Muscle layer of colon (tissue), 2 donors: ENCODE measurements around the gene CMSS1.

Experiments used
- H3K27ac ChIP-seq: one replicate; pipeline ENCODE4 v1.7.0; 2013; ENCODE audit warnings: low read depth, mild to moderate bottlenecking, low read length, moderate library complexity
- H3K27me3 ChIP-seq, 2 donors: one replicate each; pipeline ENCODE4 v1.7.0; 2013; ENCODE audit warnings: low read length in 2 of 2, mild to moderate bottlenecking in 2 of 2; ENCODE audit not compliant: insufficient read depth in 2 of 2, control insufficient read depth in 1 of 2
- H3K36me3 ChIP-seq: one replicate; pipeline ENCODE4 v1.7.0; 2013; ENCODE audit warnings: mild to moderate bottlenecking, low read length; ENCODE audit not compliant: insufficient read depth
- H3K4me1 ChIP-seq: one replicate; pipeline ENCODE4 v1.7.0; 2013; ENCODE audit warnings: mild to moderate bottlenecking, low read length; ENCODE audit not compliant: insufficient read depth
- H3K4me3 ChIP-seq, 2 donors: one replicate each; pipeline ENCODE4 v1.7.0; 2013; ENCODE audit warnings: low read length in 2 of 2, low read depth in 1 of 2, mild to moderate bottlenecking in 1 of 2, moderate library complexity in 1 of 2
- H3K9ac ChIP-seq: one replicate; pipeline ENCODE4 v1.7.0; 2013; ENCODE audit warnings: low read length
- H3K9me3 ChIP-seq: one replicate; pipeline ENCODE4 v1.7.0; 2013; ENCODE audit warnings: mild to moderate bottlenecking, low read length
- donor health status: abdominal sarcoma.
- donor health status: Adenocarcinoma of cecum.

CMSS1 gene

GRCh38 chr3:100171211-100171914, 353.7 kb downstream of the CMSS1 start:
- Histone ChIP-seq H3K27ac (no peak overlapping the region), H3K36me3 (no peaks in the 10 kb centered on the region), H3K27me3 (no peaks in the 10 kb centered on the region), H3K9ac (no peak overlapping the region), H3K4me3 (no peak overlapping the region), H3K9me3 (no peaks in the 10 kb centered on the region), H3K4me1 (no peaks in the 10 kb centered on the region)

GRCh38 chr3:100173961-100174360, 356.3 kb downstream of the CMSS1 start:
- H3K36me3 ChIP-seq, result no peaks in the 10 kb centered on the region
- no peaks in the 10 kb centered on the region for H3K27me3 ChIP-seq
- H3K4me3 ChIP-seq, result no peak overlapping the region
- H3K4me1 ChIP-seq, result no peaks in the 10 kb centered on the region
- no peak overlapping the region for H3K27ac ChIP-seq
- no peaks in the 10 kb centered on the region for H3K9me3 ChIP-seq
- no peak overlapping the region for H3K9ac ChIP-seq

- Histone ChIP-seq H3K9ac (no peak overlapping the region), H3K36me3 (no peaks in the 10 kb centered on the region), H3K27me3 (no peaks in the 10 kb centered on the region), H3K27ac (no peak overlapping the region), H3K9me3 (no peaks in the 10 kb centered on the region), H3K4me1 (no peaks in the 10 kb centered on the region), H3K4me3 (no peak overlapping the region)
Measured at GRCh38 chr3:100175637-100176280, 358.1 kb downstream of the CMSS1 start.

- no peaks in the 10 kb centered on the region for H3K4me1 ChIP-seq
- no peak overlapping the region for H3K4me3 ChIP-seq
- no peaks in the 10 kb centered on the region for H3K27me3 ChIP-seq
- no peak overlapping the region for H3K9ac ChIP-seq
- no peaks in the 10 kb centered on the region for H3K36me3 ChIP-seq
- H3K9me3 ChIP-seq, result no peaks in the 10 kb centered on the region
- H3K27ac ChIP-seq, result no peak overlapping the region
Measured at GRCh38 chr3:100179692-100180349, 362.2 kb downstream of the CMSS1 start.

- H3K27ac ChIP-seq, result no peak overlapping the region
- no peaks in the 10 kb centered on the region for H3K36me3 ChIP-seq
- no peak overlapping the region for H3K4me3 ChIP-seq
- no peaks in the 10 kb centered on the region for H3K9me3 ChIP-seq
- no peaks in the 10 kb centered on the region for H3K4me1 ChIP-seq
- no peaks in the 10 kb centered on the region for H3K27me3 ChIP-seq
- no peak overlapping the region for H3K9ac ChIP-seq
Measured at GRCh38 chr3:100183608-100184125, 366.0 kb downstream of the CMSS1 start.

GRCh38 chr3:100184948-100185570, 367.4 kb downstream of the CMSS1 start:
- Histone ChIP-seq H3K9me3 (no peaks in the 10 kb centered on the region), H3K9ac (no peak overlapping the region), H3K27ac (no peak overlapping the region), H3K4me3 (no peak overlapping the region), H3K4me1 (no peaks in the 10 kb centered on the region), H3K36me3 (no peaks in the 10 kb centered on the region), H3K27me3 (no peaks in the 10 kb centered on the region)

GRCh38 chr3:100185847-100186246, 368.2 kb downstream of the CMSS1 start:
- no peaks in the 10 kb centered on the region for H3K27me3 ChIP-seq
- H3K36me3 ChIP-seq, result no peaks in the 10 kb centered on the region
- no peaks in the 10 kb centered on the region for H3K9me3 ChIP-seq
- H3K4me1 ChIP-seq, result no peaks in the 10 kb centered on the region
- H3K9ac ChIP-seq, result no peak overlapping the region
- no peak overlapping the region for H3K27ac ChIP-seq
- no peak overlapping the region for H3K4me3 ChIP-seq

GRCh38 chr3:100189444-100189964, 371.8 kb downstream of the CMSS1 start:
- no peaks in the 10 kb centered on the region for H3K4me1 ChIP-seq
- no peaks in the 10 kb centered on the region for H3K36me3 ChIP-seq
- no peaks in the 10 kb centered on the region for H3K27me3 ChIP-seq
- H3K9me3 ChIP-seq, result no peaks in the 10 kb centered on the region
- no peak overlapping the region for H3K9ac ChIP-seq
- no peak overlapping the region for H3K4me3 ChIP-seq
- no peak overlapping the region for H3K27ac ChIP-seq

- Histone ChIP-seq H3K36me3 (no peaks in the 10 kb centered on the region), H3K9ac (no peak overlapping the region), H3K27me3 (no peaks in the 10 kb centered on the region), H3K9me3 (no peaks in the 10 kb centered on the region), H3K4me1 (no peaks in the 10 kb centered on the region), H3K4me3 (no peak overlapping the region), H3K27ac (no peak overlapping the region)
Measured at GRCh38 chr3:100195375-100195774, 377.7 kb downstream of the CMSS1 start.

- no peaks in the 10 kb centered on the region for H3K4me1 ChIP-seq
- H3K4me3 ChIP-seq, result no peak overlapping the region
- no peaks in the 10 kb centered on the region for H3K27me3 ChIP-seq
- no peaks in the 10 kb centered on the region for H3K9me3 ChIP-seq
- H3K9ac ChIP-seq, result no peak overlapping the region
- no peaks in the 10 kb centered on the region for H3K36me3 ChIP-seq
- no peak overlapping the region for H3K27ac ChIP-seq
Measured at GRCh38 chr3:100197876-100198275, 380.2 kb downstream of the CMSS1 start.

- no peak overlapping the region for H3K27ac ChIP-seq
- no peaks in the 10 kb centered on the region for H3K36me3 ChIP-seq
- H3K27me3 ChIP-seq, result no peaks in the 10 kb centered on the region
- H3K9ac ChIP-seq, result no peak overlapping the region
- H3K4me3 ChIP-seq, result no peak overlapping the region
- no peaks in the 10 kb centered on the region for H3K4me1 ChIP-seq
- H3K9me3 ChIP-seq, result no peaks in the 10 kb centered on the region
Measured at GRCh38 chr3:100198579-100199269, 381.1 kb downstream of the CMSS1 start.
